Measurements from ENCODE around the gene GPR55.
A peak's percentile ranks its signal among the peaks of the same experiment; 100 is the strongest.

GPR55 gene

DNA sequence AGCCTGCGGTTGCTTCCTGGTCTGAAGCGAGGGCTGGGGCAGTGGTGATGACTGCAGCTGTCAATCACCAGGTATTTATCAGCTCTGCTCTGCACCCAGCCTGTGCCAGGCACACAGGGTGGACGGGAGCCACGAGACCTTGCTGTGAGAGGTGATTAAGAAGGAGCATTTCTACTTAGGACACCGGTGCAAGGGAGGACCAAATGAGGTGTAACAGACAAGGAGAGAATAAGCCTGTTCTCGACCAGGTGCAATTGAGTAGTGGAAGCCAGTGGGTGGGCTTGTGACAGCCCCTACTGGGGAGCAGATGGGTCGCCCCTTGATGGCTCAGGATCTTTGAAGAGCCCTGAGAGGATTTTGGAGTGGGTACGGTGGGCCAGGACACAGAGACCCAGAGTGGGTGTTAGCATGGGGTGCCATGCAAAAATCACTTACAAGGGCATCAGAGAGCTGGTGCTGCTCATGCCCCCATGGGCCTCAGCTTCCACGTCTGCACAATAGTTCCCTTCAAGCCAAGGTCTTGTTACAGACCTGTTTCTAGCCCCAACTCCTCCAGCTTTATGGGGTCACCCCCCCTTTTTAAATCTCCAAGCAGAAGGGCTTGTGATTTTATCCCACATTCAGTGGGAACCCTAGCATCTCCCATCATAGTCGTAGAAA is 24.6 kb downstream of the GPR55 start:
- no peak for DNase-seq (ENCODE audit: low spot score)

DNA sequence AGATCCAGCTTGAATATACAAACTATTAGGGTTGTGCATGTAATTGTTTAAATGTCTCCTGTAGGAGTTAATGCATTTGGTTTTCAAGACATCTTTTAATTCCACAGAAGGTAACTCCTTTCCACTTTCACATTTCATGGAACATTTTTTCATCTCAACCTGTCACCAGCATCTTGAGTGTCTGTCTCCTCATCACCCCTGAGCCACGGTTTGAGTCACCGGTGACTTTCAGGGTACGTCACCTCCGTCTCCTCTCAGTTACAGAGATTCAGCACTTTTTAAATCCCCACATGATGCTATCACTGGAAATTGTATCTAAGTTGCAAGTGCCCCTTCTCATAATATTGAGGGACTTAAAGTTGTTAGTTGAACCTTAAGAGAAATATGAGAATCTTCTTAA is 25.3 kb downstream of the GPR55 start:
- DNase-seq (ENCODE audit: low spot score), result no peak

DNA sequence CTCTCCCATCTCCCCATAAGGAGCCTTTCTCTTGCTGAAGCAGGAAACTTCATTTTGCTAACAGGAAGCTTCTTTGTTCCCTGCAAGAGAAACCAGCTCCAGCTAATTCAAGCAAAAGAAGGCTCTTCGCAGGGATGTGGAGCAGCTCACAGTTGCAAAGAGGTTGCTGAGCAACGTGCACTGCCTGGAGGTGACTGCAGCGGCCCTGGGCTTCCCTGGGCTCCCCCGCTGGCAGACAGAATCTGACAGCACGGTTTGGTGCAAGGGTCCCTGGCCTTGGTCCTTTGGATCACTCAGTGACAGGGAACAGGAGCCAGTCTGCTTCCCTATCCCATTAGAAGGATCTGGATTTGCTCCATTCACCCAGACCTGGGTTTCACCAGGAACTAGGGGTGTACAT is 25.8 kb downstream of the GPR55 start:
- no peak for DNase-seq (ENCODE audit: low spot score)

DNA sequence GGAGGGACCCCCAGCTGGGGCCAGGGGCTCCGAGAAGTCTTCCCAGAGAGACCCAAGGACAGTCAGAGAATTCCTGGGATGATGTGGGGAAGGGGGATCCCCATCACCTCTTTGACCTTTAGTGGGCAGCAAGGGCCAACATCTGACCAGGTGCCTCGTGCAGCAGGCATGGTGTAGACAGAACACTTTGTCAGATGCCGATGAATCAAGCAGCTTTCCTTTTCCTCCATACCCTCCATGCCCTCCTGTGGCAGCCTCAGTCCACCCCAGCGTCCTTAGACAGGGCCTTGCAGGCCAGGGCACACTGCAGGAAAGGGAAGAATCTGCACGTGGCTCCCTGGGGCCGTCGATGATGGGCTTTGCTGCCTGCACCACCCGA is 26.3 kb downstream of the GPR55 start:
- no peak for DNase-seq (ENCODE audit: low spot score)

DNA sequence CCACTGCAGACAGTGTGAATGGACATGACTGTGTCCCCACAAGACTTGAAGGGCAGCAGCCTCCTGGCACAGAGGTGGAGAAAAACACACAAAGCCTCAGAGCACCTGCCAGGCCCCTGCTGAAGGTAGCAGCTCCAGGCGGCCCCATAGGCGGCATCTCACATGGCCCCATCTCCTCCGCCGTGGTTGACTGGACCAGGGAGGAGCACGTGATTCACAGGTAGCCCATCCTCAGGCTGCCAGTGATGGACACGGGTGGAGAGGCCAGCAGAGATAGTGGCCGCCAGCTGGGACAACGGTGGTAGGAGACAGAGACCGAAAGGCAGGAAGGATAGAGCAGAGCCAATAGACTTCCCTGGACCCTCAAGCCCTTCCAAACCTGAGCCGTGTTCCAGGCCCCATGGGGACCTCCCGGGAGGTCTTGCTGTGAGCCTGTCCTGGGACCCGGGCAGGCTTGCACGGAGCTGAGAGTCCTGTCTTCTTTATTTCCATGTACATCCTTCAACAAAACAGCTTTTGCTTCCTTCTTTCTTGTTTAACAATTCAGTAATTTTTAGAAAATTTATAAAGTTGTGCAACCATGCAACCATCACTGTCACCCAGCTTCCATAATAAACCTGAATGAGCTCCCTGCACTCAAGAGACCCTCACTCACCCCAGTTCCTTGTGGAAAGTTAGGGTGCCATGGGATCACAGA is 26.9 kb downstream of the GPR55 start:
- DNase-seq (ENCODE audit: low spot score), result no peak

DNA sequence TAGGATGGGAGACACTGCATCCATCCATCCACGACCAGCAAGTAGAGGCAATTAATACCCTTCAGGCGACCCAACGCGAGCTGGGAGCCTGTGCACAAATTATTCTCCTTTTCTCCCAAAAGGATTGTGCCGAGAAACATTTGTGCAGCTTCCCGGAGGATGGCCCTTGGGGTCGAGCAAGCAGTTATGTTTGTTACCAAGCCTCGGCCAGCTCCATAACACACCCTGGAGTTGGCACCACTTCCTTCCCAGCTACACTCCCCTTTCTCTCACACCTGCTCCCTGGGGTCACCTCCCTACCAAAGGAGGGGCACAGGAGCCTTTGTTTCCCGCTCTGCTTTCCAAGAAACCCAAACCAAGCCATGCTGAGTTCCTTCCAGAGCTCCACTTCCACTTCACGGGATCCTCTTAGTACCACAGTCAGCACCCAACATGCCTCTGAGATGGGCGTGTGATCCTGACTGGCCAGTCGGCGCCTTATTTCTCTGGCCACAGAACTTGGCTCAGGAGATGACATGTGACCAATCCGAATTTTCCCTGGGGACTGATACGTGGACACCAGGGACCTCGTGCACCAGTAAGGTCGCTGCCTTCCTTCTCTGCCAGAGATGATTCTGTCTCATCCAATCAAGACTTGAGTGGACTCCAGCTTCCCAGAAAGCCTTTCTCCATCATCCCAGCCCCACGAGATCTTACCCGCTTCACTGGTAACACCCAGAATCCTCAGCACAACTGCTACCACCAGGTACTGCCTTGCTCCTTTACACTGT is 28.5 kb downstream of the GPR55 start:
- no peak for DNase-seq (ENCODE audit: low spot score)

DNA sequence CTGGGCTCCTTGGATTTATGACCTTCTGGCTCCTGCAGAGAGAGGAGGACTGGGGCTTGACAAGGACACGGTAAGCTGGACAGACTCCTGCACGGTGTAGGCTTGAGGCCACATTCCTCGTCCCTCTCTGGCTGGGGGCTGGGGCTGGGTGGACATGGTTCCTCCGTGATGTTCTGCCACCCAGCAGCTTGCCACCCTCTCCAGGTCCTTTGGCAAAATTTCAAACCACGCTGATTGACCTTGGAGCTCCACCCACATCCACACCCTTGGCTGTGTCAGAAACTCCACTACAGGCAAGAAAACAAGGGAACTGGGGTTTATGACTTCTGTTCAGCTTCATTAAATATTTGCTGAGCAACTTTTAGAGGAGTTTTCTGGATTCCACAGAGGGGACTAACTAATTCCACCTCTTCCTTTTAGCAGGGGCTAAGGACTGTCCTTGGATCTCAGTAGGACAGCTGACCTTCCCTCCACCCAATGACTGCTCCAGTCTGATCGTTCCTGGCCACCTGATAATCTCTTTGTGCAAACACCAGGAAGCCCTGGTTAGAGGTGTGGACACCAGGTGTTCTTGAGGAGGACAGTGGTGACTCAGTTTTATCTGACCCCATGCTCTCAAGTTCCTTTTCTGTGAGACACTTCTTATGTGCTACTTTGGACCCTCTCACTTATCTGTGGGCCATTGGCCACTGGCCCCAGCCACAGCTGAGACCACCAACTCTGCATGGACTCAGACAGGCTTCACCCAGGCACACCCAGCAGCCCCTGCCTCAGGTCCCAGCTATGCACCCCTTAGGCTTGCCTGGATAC is 29.3 kb downstream of the GPR55 start:
- DNase-seq (ENCODE audit: low spot score), result peak; percentile 39

DNA sequence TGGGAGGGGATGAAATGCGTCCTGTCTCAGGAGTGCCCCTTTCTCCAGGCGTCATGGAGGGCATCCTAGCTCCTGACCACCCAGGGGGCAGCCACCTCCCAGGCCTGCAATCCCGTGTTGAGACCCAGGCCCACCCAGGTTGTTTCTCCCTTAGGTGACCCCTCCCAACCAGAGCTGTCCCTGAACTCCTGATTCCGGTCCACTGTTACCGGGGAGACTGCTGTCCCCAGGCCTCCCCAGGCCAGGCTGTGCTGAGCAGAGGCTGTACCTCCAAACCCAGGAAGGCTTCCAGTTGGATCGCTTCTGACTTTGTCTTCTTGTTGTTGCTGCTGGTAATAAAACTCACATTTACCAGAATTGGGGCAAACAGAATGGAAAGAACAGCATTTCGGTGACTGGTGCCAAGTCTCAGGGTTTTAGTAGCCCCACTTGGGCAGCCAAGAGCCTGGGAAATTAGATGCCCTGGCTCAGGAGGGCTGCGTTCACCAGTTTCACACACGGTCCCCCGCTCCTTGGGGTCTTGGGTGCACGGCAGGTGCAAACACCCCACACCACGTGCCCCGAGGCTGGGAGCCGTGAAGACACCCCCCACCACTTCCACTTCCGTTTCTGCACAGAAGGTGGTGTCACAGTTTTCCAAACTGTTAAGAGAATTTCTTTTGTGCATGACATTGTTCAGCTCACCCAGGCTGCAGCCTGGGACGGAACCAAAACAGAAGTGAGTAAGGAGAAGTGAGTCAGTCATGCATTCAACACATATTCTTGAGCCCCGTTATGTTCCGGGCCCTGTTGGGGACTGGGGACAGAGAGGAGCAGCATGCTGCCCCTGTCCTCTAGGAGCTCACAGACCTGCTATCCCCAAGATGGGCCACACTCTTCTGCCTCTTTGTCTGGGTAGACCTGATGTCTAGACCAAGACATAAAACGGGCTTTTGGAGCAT is 30.9 kb downstream of the GPR55 start:
- DNase-seq (ENCODE audit: low spot score), result peak; percentile 9

DNA sequence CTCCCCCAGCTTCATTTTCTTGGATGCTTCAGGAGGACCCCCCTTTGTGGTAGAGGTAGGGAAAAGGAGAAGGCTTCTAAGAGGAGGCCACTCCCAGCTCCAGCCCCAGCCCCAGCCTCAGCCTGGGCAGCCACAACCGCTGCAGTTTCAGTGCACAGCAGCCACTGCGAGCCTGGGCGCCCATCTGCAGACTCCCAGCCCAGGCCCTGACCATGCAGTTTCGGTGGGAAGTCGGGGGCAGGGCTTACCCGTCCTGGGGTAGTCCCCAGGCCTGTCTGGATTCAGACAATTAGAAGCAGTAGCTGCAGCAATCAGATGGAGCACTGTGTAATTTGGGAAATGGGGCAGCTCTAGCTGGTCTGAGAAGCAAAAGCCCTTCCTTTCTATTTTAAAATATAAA is 31.7 kb downstream of the GPR55 start:
- DNase-seq (ENCODE audit: low spot score), result no peak

DNA sequence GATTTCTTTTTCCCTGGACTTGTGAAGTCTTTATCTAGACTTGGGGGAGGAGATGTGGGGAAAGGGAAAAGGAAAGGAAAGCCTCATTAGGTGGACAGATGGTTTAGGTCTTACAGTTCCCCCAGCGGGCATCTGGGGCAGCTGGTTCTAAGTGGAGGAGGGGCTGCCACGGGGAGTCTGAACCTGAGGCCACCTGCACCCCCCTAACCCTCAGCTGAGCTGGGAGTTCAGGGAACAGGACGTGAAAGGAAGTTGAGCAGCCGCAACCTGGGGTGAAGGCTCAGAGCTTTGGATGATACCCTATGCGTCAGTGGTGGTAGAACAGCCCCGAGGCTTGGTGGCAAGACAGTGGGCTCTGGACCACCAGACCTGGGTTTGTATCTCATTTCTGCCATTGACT is 33.5 kb downstream of the GPR55 start:
- no peak for DNase-seq (ENCODE audit: low spot score)

DNA sequence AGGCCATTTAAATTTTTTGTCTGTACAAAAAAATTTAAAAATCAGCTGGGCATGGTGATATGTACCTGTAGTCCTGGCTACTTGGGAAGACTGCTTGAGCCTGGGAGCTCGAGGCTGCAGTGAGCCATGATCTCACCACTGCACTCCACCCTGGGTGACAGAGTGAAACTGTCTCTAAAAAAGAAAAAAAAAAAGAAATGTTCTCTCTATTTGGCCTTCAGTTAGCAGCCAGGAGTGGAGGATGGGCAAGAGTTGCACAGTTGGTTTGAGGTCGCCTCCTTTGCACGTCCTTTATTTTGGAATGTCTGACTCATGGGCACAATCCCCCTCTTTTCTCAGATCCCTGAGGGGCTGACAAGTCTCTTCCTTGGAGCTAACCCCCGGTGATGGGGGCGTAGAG is 34.0 kb downstream of the GPR55 start:
- no peak for DNase-seq (ENCODE audit: low spot score)

DNA sequence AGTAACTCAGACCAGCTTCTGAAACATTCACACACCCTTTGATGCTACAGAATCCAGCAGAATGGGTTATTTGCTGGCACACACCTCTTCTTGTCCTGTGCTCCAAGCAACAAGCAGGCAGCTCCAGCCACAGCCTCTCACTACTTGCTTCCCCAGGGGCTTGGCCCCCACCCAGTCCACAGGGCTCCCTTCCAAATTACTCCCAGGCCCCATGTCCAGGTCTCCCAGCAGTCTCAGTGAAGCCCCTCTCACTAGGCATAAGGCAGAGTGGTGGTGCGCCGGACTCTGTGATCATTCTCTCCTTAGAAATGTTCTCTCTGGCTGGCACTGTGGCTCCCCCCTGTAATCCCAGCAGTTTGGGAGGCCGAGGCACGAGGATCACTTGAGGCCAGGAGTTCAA is 34.4 kb downstream of the GPR55 start:
- DNase-seq (ENCODE audit: low spot score), result no peak

DNA sequence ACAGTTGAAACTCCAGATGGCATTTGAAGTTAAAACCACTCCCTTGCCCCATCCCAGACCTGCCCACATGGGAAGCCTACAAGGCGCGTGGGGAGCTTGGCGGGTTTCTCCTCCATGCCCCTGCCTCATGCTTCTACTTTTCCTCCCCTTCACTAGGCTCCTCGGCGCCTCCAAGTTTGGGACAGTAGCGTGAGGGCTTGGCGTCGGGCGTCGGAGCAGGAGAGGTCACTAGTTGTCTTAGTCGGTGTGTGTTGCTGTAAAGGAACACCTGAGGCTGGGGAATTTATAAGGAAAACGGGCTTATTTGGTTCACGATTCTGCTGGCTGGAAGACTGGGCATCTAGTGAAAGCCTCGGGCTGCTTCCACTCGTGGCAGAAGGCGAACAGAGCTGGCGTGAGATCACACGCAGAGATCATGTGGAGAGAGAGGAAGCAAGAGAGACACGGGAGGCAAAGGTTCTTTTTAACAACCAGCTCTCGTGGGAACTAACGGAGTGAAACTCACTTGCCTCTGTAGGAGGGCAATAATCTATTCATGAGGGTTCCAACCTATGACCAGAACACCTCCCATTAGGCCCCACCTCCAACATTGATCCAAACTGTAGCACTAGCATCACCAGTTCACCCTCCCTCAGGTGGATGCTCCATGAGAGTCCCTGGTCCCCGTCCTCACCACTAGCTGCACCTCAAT is 35.0 kb downstream of the GPR55 start:
- no peak for DNase-seq (ENCODE audit: low spot score)

DNA sequence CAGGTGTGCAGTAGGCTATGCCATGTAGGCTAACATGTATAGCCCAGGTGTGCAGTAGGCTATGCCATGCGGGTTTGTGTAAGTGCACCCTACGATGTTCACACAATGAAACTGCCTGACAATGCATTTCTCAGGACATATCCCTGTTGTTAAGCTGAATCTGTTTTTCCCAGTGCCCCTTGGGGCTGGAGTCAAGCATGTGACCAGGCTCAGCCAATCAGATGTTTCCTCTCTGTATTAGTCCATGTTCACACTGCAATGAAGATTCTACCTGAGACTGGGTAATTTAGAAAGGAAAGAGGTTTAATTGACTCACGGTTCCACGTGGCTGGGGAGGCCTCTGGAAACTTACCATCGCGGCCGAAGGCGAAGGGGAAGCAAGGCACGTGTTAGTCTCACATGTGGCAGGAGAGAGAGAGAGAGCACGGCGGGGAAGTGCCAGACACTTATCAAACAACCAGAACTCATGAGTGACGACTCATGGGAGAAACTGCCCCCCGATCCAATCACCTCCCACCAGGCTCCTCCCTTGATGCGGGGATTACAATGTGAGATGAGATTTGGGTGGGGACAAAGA is 36.1 kb downstream of the GPR55 start:
- no peak for DNase-seq (ENCODE audit: low spot score)

DNA sequence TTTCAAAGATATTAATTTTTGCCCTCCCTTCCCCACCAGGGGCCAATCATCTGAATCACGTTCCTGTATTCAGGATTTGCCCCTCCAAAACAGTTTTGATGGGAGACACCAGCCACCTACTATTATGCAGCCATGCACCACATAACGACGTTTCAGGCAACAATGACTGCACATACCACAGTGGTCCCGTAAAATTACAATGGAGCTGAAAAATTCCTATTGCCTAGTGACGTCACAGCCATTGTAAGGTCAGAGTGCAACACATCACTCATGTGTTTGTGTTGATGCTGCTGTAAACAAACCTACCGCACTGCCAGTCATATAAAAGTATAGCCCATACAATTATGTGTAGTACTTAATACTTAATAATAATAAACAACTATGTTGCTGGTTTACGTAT is 37.7 kb downstream of the GPR55 start:
- DNase-seq (ENCODE audit: low spot score), result no peak

DNA sequence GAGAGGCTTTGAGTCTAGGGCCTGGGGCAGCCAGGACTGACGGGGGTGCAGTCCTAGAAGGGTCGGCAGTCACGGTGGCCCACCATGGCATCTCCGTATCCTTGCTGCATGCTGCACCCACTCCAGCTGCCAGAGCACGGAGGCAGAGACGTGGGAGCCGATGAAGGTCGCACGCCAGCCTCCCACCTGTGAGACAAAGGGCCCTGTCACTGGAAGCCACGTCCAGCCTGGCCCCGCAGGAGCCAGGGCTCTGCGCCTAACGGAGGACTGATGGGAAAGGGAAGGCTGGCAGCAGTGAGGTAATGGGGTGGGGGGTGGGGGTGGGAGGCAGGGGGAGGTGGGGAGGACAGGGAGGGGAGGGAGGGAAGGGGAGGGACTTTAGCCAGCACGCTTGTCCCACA is 38.4 kb downstream of the GPR55 start:
- no peak for DNase-seq (ENCODE audit: low spot score)

DNA sequence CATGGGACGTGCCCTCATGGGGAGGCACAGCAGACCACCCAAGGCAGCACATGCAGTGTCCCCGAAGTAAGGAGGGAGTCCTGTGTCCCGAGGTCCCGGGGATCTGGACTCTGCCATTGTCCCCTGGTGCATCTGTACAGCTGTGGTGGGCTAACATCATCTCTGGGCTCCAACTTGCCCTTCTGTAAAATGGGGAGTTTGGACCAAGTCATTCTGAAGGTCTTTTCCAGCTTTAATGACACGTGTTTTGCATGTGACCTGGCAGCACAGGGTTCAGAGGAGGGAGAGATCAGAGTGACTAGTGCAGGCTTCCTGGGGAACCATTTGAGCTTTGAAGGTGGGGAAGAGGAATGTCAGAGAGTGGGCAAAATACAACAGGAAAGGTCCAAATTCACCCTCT is 38.8 kb downstream of the GPR55 start:
- no peak for DNase-seq (ENCODE audit: low spot score)

DNA sequence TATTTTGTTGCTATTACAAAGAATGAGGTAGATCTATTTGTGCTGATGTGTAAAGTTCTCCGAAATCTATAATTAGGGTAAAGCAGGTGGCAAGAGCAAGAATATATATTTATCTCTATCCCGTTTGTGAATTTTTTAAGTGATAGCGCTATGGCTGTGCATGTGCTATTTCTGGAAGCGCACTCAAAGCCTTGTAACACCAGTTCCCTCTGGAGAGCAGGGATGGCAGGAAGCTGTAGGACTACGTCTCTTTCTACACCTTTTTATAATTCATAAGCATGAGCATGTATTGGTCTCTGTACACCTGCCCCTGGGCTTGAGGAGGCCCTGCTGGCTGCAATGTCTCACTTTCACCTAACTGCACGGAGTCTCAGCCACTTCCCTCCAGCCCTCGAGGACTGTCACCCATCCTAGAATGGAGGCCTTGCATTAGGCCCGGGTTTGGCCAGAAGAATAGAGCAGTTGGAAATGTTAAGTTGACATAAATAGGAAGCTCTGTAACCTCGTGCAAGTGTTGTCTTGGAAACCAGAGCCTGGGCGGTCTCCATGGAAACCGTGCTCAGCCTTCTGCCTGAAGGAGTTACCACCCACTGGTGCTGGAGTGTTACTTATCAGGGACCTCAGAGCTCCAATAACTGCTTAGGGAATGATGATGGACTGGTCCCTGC is 39.4 kb downstream of the GPR55 start:
- no peak for DNase-seq (ENCODE audit: low spot score)

DNA sequence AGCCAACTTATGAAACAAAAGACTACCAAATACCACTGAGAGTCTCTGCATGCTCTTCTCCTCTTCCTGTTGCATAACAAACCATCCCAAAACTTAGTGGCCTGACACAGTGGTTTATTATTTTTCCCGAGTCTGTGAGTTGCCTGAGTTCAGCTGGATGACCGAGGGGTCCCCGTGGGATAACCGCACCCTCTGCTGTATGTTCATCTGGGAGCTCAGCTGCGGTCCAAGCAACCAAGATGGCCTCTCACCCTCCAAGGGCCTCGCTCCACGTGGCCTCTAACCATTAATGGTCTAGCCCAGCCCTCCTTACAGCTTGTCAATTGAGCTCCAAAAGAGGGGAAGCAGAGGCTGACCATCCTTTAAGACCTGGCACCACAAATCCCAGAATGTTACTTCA is 43.2 kb downstream of the GPR55 start:
- no peak for DNase-seq (ENCODE audit: low spot score)

DNA sequence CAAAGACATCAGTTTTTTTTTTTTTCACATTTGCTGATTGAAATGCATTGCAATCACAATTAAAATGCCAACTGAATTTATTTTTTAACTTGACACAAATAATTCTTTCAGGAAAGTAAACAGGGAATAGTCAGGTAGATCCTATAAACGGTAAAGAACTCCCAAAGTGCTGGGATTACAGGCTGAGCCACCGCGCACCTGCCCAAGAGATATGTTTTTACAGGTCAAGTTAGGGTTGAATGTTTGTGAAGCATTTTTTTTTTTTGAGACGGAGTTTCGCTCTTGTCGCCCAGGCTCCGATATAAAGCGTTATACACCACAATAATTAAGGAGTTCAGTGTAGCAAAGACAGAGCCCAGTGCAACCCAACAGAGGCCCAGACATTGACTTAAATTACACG is 45.2 kb downstream of the GPR55 start:
- no peak for DNase-seq (ENCODE audit: low spot score)
